HS-27A (cell line): ENCODE results near the gene HMCES.
A peak's percentile ranks its signal among the peaks of the same experiment; 100 is the strongest.

Experiments used
- DNase-seq: peaks from one replicate; pipeline ENCODE4 v3.0.0-alpha.2; 2012; ENCODE audit warnings: low read depth, missing footprints

HMCES gene

GRCh38 chr3:129304962-129305222 lies 26.2 kb downstream of the HMCES start:
- no peak for DNase-seq

- DNase-seq: no peak
Measured at GRCh38 chr3:129305592-129306091, 27.0 kb downstream of the HMCES start.

- no peak for DNase-seq
Measured at GRCh38 chr3:129308636-129309035, 30.0 kb downstream of the HMCES start.

GRCh38 chr3:129310111-129311011 lies 31.7 kb downstream of the HMCES start:
- DNase-seq: no peak

GRCh38 chr3:129311054-129311902 lies 32.6 kb downstream of the HMCES start:
- no peak for DNase-seq

- DNase-seq: no peak
Measured at GRCh38 chr3:129312021-129312639, 33.5 kb downstream of the HMCES start.

GRCh38 chr3:129312671-129313414 lies 34.2 kb downstream of the HMCES start:
- no peak for DNase-seq

- DNase-seq: no peak
Measured at GRCh38 chr3:129313415-129313664, 34.7 kb downstream of the HMCES start.

- no peak for DNase-seq
Measured at GRCh38 chr3:129313665-129314385, 35.2 kb downstream of the HMCES start.

GRCh38 chr3:129314386-129315222 lies 35.9 kb downstream of the HMCES start:
- DNase-seq: peak; percentile 74

GRCh38 chr3:129315223-129315997 lies 36.7 kb downstream of the HMCES start:
- DNase-seq: no peak

GRCh38 chr3:129315998-129316247 lies 37.3 kb downstream of the HMCES start:
- DNase-seq: no peak

- DNase-seq: peak; percentile 81
Measured at GRCh38 chr3:129316248-129317013, 37.8 kb downstream of the HMCES start.

- DNase-seq: no peak
Measured at GRCh38 chr3:129317014-129317771, 38.5 kb downstream of the HMCES start.

GRCh38 chr3:129317848-129318247 lies 39.2 kb downstream of the HMCES start:
- no peak for DNase-seq

GRCh38 chr3:129318921-129319320 lies 40.3 kb downstream of the HMCES start:
- DNase-seq: no peak

- no peak for DNase-seq
Measured at GRCh38 chr3:129320261-129320660, 41.6 kb downstream of the HMCES start.

- no peak for DNase-seq
Measured at GRCh38 chr3:129320825-129321487, 42.3 kb downstream of the HMCES start.
